CD4-positive, alpha-beta T cell treated with Interleukin-4 for 1 hour (primary cell): ENCODE measurements around the gene MUC13.
A peak's percentile ranks its signal among the peaks of the same experiment; 100 is the strongest.

Experiments used
- DNase-seq, 2 donors: peaks; one replicate each; pipeline ENCODE4 v3.0.0-alpha.2; 2020 to 2022

MUC13 gene

DNA sequence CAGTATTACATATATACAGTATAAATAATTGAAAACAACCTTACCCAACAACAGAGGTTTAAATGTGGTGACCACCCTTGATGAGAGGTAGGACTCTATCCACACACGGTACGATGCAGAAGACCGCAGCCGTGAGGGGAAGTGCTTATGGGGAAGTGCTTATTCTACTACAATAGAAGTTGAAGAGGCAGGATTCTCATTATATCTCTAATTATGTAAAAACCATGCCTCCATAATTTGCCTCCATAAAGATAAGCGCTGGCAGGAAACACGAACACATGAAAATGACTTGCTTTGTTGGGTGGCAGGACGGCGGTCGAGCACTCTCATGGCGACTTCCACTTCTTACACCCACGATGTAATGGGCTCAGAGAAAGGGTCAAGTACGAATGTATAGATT lies 7.2 kb upstream of the MUC13 start:
- DNase-seq, result peak in 1 of 2 donors; percentile 14

DNA sequence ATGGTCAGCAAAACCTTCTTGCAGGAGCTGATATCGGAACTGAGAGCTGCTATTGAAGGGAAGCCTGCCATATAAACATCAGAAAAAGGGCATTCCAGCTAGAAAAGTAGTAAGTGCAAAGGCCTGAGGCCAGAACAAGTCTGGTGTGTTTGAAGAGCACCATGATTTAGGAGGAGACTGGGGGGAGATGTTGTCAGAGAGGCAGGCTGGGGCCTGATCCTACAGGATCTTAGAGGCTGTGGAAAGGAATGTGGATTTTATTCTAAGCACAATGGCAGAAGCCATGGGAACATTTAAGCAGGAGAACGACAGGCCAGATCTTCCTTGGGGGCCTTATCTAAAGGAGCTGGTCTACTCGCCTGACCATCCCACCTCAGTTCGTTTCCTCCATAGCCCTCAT lies 5.1 kb upstream of the MUC13 start:
- DNase-seq, result no peak

- no peak for DNase-seq
Observed at GRCh38 chr3:124938896-124939295, 4.3 kb upstream of the MUC13 start.

DNA sequence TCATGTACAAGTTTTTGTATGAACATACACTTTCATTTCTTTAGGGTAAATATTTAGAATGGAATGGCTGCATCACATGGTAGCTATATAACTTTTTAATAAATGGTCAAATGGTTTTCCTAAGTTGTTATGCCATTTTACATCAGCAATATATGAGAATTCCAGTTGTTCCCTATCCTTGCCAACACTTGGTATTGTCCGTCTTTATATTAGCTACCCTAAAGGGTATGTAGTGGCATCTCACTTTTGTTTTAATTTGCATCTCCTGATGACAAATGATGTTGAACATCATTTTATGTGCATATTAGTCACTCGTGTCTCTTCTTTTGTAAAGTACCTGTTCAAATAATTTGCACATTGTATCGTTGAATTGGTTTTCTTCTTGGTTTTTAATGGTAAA lies 2.5 kb upstream of the MUC13 start:
- no peak for DNase-seq

DNA sequence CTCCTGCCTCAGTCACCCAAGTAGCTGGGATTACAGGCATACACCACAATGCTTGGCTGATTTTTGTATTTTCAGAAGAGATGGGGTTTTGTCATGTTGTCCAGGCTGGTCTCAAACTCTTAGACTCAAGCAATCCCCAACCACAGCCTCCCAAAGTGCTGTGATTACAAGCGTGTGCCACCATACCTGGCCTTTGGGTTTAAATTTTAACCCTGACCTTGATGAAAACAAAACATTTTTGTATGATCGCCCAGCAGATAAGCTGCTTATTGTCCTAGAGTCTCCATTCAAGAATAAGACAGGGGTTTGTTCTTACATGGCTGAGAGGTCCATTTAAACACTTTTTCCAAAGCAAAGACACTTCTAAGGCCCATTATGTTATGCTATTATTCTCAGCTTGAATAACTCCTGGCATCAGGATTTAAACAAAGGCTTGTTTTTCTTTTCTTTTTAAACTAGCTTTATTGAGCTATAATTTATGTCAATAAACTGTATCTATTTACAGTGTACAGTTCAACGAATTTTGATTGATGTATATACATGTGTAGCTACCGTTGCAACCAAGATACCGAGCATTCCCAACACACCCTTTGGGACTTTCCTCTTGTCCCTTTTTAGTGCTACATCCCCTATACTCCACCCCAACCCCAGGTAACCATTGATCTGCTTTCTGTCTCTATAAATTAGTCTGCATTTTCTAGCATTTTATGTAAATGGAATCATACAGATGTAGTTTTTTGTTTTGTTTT lies 1.4 kb upstream of the MUC13 start:
- DNase-seq, result no peak

- DNase-seq, result no peak
Observed at GRCh38 chr3:124935264-124935663, 713 bp upstream of the MUC13 start.

DNA sequence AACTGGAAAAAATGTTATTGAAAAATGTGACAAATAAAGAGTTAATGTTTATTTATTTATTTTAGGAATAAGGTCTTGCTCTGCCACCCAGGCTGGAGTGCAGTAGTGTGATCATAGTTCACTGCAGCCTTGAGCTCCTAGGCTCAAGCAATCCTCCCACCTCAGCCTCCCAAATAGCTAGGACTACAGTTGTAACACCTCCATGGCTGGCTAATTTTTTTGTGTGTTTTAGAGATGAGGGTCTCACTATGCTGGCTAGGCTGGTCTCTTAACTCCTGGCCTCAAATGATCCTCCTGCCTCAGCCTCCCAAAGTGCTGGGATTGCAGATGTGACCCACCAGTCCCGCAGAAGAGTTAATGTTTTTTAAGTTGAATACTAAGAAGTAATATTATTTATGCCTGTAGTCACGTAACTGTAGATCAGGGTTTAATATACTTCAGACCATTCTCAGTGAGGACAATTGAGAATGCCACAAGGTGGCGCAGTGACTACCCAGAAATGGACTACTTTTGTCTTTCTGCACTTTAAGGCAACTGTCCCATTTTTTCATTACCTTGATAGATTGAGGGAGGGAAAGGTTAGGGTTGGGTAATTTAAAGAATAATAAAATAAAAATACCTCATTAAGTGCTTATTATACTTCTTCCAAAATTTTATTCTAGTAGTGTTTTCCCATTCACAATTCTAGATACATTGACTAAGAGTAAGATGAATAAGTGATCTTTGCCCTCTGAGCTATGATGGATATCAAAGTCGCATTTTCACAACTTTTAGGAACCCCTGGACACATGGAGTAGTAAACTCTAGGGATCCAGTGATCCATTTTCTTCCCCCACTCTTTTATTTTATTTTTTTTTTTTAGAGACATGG lies 6.0 kb downstream of the MUC13 start:
- peak; percentile 57 to 58 for DNase-seq

- DNase-seq, result no peak
Observed at GRCh38 chr3:124927574-124928045, 6.9 kb downstream of the MUC13 start.

DNA sequence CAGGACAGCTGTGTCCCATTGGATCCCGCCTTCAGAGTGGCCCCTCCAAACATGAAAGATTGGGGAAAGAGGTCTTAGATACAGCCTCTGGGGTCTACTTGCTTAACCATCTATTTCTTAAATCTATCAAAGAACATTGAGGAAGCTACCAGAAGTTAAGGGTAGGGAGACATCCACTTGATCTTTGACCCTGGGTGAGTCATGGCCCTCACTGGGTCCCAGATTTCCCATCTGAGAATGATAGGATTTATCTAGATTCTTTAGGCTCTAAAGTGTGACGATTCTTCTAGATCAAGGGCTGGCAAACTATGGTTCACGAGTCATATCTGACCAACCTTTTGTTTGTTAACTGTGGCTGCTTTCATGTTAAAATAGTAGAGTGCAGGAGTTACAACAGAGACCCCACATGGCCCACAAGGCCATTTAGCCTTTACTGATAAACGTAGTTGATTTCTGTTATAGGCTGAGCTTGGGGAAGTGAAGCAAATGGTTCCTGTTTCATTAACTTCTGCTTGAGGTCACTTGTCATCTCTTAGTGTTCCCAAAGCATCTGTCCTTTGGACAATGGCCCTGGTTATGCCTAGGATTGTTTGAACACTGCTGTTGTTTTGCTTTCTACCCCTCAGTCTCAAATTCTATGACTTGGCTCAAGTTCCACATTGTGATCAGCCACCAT lies 8.0 kb downstream of the MUC13 start:
- no peak for DNase-seq

DNA sequence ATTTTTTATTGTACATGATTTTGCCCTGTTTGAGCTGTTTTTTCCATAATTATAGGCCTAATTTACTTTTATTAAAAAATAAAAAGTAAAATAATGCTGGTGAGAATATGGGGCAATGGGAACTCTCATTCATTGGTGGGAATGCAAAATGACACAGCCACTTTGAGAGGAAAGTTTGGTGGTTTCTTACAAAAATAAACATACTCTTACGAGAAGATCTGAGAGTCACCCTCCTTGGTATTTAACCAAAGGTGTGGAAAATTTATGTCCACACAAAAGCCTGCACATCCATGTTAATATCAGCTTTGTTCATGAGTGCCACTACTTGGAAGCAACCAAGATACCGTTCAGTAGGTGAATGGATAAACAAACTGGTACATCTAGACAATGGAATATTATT lies 9.8 kb downstream of the MUC13 start:
- DNase-seq, result no peak

DNA sequence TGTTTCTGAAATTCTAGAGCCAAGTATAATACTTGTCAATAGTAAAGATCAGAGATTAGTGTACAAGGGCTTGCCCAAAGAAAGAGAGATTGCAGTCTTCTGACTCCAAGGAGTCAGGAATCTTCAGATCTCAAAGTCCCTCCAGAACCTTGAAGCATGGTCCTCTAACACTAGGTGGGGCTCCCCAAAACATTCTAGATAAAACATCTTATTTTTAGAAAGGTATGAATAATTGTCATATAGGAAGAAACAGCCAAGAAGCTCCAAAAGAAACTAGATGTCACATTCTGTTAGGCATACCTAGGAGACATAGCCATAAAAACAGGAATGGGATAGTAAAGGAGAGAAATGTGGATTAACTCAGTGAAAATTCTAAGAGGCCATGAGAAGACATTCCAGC lies 10.7 kb downstream of the MUC13 start:
- DNase-seq, result no peak

DNA sequence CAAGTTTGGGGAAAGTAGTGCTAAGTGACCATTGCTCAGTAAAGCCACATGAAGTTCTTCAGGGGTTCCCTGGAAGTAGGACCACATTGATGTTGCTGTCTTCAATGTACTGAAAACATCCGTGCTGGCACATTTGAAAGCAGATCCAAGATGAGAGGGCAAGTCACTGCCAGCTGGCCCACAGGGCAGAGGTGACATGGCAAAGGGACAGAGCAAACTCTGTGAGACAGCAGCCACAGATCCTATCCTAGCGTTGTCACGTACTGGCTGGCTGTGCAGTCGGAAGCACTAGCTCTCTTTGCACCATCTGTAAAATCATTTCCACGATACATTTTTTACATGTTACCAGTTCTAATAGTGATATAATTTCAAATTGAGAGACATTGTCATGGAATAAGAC lies 13.8 kb downstream of the MUC13 start:
- no peak for DNase-seq

DNA sequence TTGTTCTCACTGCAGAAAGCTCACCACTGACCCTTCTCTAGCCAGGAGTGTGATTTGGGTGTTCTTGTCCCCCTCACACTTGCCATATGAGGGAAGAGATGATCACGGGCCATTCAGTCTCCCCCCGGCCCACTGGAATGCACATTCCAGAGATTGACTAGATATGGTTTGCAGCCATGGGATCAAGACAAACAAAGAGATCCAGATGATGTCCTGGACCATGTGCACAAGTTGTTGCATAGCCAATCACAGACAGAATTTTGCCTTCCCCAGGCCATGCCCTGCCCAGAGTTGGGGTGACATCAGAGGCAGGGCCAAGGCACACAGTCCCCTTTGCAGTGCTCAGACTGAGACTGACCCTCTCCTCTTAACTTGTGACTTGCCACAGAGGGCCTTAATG lies 14.8 kb downstream of the MUC13 start:
- no peak for DNase-seq

DNA sequence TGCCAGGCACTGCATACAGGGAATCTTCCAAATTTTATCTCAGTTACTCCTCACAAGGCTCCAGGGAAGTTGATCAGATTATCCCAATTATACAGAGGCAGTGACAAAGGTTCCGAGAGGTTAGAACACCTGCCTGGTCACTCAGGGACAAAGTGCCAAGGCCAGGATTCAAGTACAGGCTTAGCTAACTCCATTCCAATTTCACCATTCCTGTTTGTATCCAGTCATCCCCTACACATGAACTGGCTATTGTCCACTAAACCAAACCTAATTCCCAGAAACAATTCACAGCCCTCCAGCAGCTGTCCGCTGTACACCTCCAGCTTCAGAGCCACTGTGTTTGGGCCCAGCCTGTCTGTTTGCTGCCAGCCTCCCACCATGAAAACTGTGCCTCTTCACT lies 16.0 kb downstream of the MUC13 start:
- no peak for DNase-seq

DNA sequence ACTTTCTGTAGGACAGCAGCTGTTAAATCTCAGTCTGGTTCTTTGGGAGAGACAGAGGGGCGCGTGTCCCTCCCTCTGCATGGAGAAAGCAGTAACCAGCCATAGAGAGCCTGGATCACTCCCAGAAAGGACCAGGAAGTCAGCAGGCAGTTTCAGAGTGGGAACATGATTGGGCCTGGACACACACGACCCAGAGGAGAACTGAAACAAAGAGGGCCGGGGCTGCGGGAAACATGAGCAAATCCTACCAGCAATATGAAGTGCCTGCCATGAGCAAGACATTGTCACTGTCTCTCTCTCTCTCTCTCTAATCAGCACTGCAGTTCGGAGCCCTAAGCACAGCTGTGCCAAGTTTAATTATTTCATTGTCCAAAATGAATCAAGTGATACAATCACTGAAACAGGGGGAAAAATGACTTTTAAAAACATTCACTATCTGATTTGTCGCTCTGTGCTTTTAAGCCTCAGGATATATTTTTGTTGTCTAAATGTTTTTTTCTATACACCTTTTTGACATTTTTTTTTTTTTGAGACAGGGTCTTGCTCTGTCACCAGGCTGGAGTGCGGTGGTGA lies 17.6 kb downstream of the MUC13 start:
- no peak for DNase-seq

GRCh38 chr3:124915254-124915653 lies 19.3 kb downstream of the MUC13 start:
- DNase-seq, result no peak

DNA sequence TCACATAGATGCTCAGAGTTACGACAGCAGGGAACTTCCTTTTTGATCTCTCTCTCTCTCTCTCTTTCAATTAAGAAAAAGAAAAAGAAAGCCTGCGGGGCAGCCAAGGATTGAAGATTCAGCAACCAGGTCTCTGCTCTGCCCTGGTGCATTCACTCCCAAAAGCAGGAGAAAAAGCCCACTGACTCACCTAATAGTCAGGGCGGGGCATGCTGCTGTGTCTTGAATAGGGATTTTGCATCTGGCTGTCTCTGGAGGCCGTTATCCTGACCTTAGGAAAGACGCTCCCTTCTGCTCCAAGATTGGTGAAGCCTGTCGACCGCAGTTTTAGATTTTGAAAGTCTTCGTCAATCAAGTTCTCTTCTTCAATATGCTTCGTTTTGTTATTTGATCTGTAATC lies 26.6 kb downstream of the MUC13 start:
- DNase-seq, result no peak

GRCh38 chr3:124904835-124905492 lies 29.6 kb downstream of the MUC13 start:
- no peak for DNase-seq

DNA sequence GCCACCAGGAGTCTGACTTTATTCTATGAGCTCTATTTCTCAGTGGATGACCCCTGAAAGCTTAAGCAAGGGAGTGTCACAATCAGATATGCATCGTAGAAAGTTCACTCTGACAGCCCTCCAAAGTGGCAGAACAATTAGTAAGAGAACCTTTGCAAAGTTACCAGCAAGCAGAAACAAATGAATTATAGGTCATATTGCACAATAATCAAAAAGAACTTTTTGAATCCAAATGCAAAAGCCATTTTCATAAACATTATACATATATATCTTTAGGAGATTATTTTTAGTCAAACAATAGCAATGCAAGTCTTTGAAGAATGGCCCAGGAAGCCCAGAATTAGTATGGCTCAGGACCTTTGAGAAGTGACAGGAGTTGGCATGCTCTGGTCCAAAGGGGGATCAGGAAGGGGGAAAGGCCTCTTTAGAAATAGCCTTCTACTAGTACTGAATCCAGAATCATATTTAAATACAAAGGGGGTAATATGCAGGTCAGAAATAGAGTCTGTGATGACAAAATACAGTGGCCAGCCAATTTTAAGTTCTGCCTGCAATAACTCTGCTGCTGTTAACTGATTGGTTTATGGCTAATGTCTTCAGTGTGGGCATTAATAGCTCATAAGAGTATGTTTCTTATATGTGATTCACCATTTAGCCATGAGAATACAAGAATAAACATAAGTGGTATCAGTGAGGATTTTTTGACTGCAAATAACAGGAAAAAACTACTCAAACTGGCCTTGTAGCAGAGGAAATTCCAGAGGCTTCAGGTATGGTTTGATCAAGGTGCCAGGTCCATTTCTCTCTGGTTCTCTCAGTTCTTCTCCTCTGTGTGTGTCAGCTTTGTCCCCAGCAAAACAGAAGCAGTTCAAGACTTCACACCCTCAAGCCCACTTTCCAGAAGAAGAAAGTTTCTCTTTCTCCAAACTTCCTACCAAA lies 30.4 kb downstream of the MUC13 start:
- DNase-seq, result no peak

GRCh38 chr3:124896824-124897526 lies 37.6 kb downstream of the MUC13 start:
- DNase-seq, result no peak

DNA sequence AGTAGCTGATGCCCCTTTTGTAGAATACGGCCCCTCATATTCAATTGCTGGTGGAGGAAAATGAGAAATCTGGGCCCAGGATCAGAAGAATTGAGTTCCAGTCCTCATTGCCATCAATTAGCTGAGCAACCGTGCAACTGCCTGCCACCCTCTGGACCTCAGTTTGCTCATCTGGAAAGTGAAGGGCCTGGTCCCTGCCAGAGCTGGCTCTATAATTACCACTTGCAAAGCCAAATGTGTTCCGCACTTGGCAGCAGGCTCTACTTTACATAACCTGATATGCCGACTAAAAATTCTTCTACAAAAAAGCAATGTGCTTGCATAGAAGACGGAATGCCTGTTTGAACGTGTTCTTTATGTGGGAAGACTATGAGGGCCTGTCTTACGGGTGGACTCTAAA lies 38.8 kb downstream of the MUC13 start:
- DNase-seq, result no peak
